SK-N-SH (cell line): ENCODE results near the gene GALNT6. TPM values are rescaled to one million over a fixed set of nuclear protein-coding genes. Genes with fewer than 3 reads are reported as not detected.

Experiments used
- CTCF ChIA-PET: fragments of 300-600, 350-600 bp; formaldehyde crosslinking; extraction: SDS; loops from one replicate; lab custom pipeline; 2021; lab: Yijun Ruan, JAX
- POLR2A ChIA-PET: fragments of 350-600 bp; sonication (Branson Sonifier 250); formaldehyde crosslinking; extraction: SDS; loops from one replicate; lab custom pipeline; 2020; ENCODE audit warnings: antibody characterized with exemption, inconsistent platforms; lab: Yijun Ruan, JAX
- DNase-seq: peaks from one replicate; pipeline ENCODE4 v3.0.0; 2012
- H2AFZ ChIP-seq: fragments of 200-600 bp; sonication (generic); 2 replicates; pipeline ENCODE4 v1.8.1; 2016; ENCODE audit warnings: antibody characterized with exemption, mild to moderate bottlenecking, low read depth
- H3F3A ChIP-seq: fragments of 200-600 bp; sonication (generic); replicated peaks from 2 replicates; pipeline ENCODE3; 2016; ENCODE audit warnings: antibody characterized with exemption, mild to moderate bottlenecking; ENCODE audit not compliant: insufficient read depth
- H3K27ac ChIP-seq, 2 experiments: fragments of 200-500 bp in 1 of 2; fragments of 200-600 bp in 1 of 2; sonication (Bioruptor generic) in 1 of 2; sonication (generic), shearing (Covaris generic) in 1 of 2; 2 replicates each; pipeline versions ENCODE4 v1.5.1 to v1.6.1; 2014 to 2016; ENCODE audit warnings: low read depth in 2 of 2, inconsistent platforms in 1 of 2, low read length in 1 of 2, mild to moderate bottlenecking in 1 of 2, mixed read lengths in 1 of 2
- H3K27me3 ChIP-seq: fragments of 200-600 bp; sonication (generic), shearing (Covaris generic); 2 replicates; pipeline ENCODE4 v1.6.1; 2016; ENCODE audit warnings: mixed run types; ENCODE audit not compliant: insufficient read depth
- H3K36me3 ChIP-seq, 2 experiments: fragments of 200-500 bp in 1 of 2; fragments of 200-600 bp in 1 of 2; sonication (Bioruptor generic) in 1 of 2; sonication (generic) in 1 of 2; replicated peaks in 1 of 2; 2 replicates each; pipeline versions ENCODE3 to v1.5.1; 2014 to 2016; ENCODE audit warnings: low read length in 1 of 2, mild to moderate bottlenecking in 1 of 2; ENCODE audit not compliant: insufficient read depth in 2 of 2, control insufficient read depth in 1 of 2
- H3K4me1 ChIP-seq, 2 experiments: fragments of 200-500 bp in 1 of 2; fragments of 200-600 bp in 1 of 2; sonication (Bioruptor generic) in 1 of 2; sonication (generic), shearing (Covaris generic) in 1 of 2; 2 replicates each; pipeline versions ENCODE4 v1.5.1 to v1.6.1; 2014 to 2016; ENCODE audit warnings: low read depth in 1 of 2, low read length in 1 of 2, mixed run types in 1 of 2; ENCODE audit not compliant: insufficient read depth in 2 of 2, control insufficient read depth in 1 of 2
- H3K4me2 ChIP-seq: fragments of 200-600 bp; sonication (generic), shearing (Covaris generic); 2 replicates; pipeline ENCODE4 v1.6.1; 2017; ENCODE audit warnings: mixed run types
- H3K4me3 ChIP-seq, 2 experiments: fragments of 200-500 bp in 1 of 2; fragments of 200-600 bp in 1 of 2; sonication (Bioruptor generic) in 1 of 2; sonication (generic), shearing (Covaris generic) in 1 of 2; 2 replicates each; pipeline versions ENCODE4 v1.5.1 to v1.8.1; 2014 to 2016; ENCODE audit warnings: low read depth in 2 of 2, inconsistent platforms in 1 of 2, low read length in 1 of 2, mild to moderate bottlenecking in 1 of 2, mixed read lengths in 1 of 2, moderate library complexity in 1 of 2
- H3K79me2 ChIP-seq: fragments of 200-600 bp; sonication (generic); 2 replicates; pipeline ENCODE4 v1.8.1; 2017; ENCODE audit warnings: mild to moderate bottlenecking; ENCODE audit not compliant: insufficient read depth
- H3K9ac ChIP-seq: fragments of 200-600 bp; sonication (generic); 2 replicates; pipeline ENCODE4 v1.6.1; 2017; ENCODE audit warnings: mixed run types
- H3K9me2 ChIP-seq: fragments of 200-600 bp; sonication (generic); 2 replicates; pipeline ENCODE4 v1.6.1; 2017; ENCODE audit warnings: mixed run types
- H3K9me3 ChIP-seq: fragments of 200-600 bp; sonication (generic); 2 replicates; pipeline ENCODE4 v1.6.1; 2017; ENCODE audit warnings: mixed run types, mild to moderate bottlenecking, moderate library complexity
- H4K20me1 ChIP-seq: fragments of 200-600 bp; sonication (generic); 2 replicates; pipeline ENCODE4 v1.6.1; 2017; ENCODE audit warnings: mild to moderate bottlenecking, mixed run types; ENCODE audit not compliant: insufficient read depth
- CHD2 ChIP-seq: fragments of 150-350 bp; IDR thresholded peaks from 2 replicates; pipeline ENCODE4 v1.6.1; 2018; ENCODE audit warnings: low read length; ENCODE audit not compliant: partially characterized antibody
- ELF1 ChIP-seq: IDR thresholded peaks from 2 replicates; pipeline ENCODE4 v1.4.0; 2012
- EZH2phosphoT487 ChIP-seq: fragments of 200-600 bp; sonication (generic); IDR thresholded peaks from 2 replicates; pipeline ENCODE4 v1.6.1; 2017; ENCODE audit warnings: low read depth, mixed run types, mild to moderate bottlenecking, antibody characterized with exemption, moderate library complexity, borderline replicate concordance
- FOSL2 ChIP-seq: IDR thresholded peaks from 2 replicates; pipeline ENCODE4 v1.4.0; 2012; ENCODE audit warnings: low read depth, mild to moderate bottlenecking, moderate library complexity, borderline replicate concordance
- FOXJ3 ChIP-seq: sonication (generic); formaldehyde crosslinking; IDR thresholded peaks from 2 replicates; pipeline ENCODE4 v1.5.1; 2020; ENCODE audit warnings: mild to moderate bottlenecking, missing genetic modification reagents
- FOXM1 ChIP-seq: IDR thresholded peaks from 2 replicates; pipeline ENCODE4 v1.4.0; 2012; ENCODE audit warnings: low read depth, mild to moderate bottlenecking
- JUND ChIP-seq: IDR thresholded peaks from 2 replicates; pipeline ENCODE4 v1.4.0; 2012
- MEF2A ChIP-seq: IDR thresholded peaks from 2 replicates; pipeline ENCODE4 v1.4.0; 2012; ENCODE audit warnings: low read depth, borderline replicate concordance
- MXI1 ChIP-seq: IDR thresholded peaks from 2 replicates; pipeline ENCODE4 v1.6.1; 2012; ENCODE audit warnings: mild to moderate bottlenecking, low read depth, low read length, improper control_type of control experiment
- NFIC ChIP-seq: IDR thresholded peaks from 2 replicates; pipeline ENCODE4 v1.4.0; 2012; ENCODE audit warnings: borderline replicate concordance
- POLR2AphosphoS5 ChIP-seq: IDR thresholded peaks from 2 replicates; pipeline ENCODE4 v1.6.1; 2012; ENCODE audit warnings: low read depth, low read length
- RAD21 ChIP-seq: IDR thresholded peaks from 2 replicates; pipeline ENCODE4 v1.6.1; 2012; ENCODE audit warnings: mild to moderate bottlenecking, low read length
- REST ChIP-seq: IDR thresholded peaks from 2 replicates; pipeline ENCODE4 v1.6.1; 2012; ENCODE audit warnings: mild to moderate bottlenecking, low read depth, low read length, moderate library complexity
- RXRA ChIP-seq: IDR thresholded peaks from 2 replicates; pipeline ENCODE4 v1.4.0; 2012; ENCODE audit warnings: low read depth, mild to moderate bottlenecking, borderline replicate concordance
- TCF12 ChIP-seq: IDR thresholded peaks from 2 replicates; pipeline ENCODE4 v1.4.0; 2012
- TEAD4 ChIP-seq: IDR thresholded peaks from 2 replicates; pipeline ENCODE4 v1.4.0; 2012; ENCODE audit warnings: mild to moderate bottlenecking, borderline replicate concordance; ENCODE audit not compliant: insufficient read depth
- YY1 ChIP-seq: IDR thresholded peaks from 2 replicates; pipeline ENCODE4 v1.4.0; 2012; ENCODE audit warnings: low read depth, mild to moderate bottlenecking
- WGBS: methylation state at CpG from one replicate; pipeline ENCODE4 v1.1.6; 2017; ENCODE audit warnings: low lambda C conversion rate; 5-methylcytosine and 5-hydroxymethylcytosine counted together
- polyA plus RNA-seq, 3 experiments: library from polyadenylated mRNA; depleted of rRNA; stranded (reverse); fragments of >200 nt; gene quantifications; 2 replicates each; pipeline ENCODE4 v1.2.3, GENCODE V29; 2012
- TF ChIP-seq, protein P1 (sequence below): IDR thresholded peaks from 2 replicates; pipeline ENCODE4 v1.4.0; 2012; ENCODE audit warnings: low read depth, borderline replicate concordance
- TF ChIP-seq, protein P2 (sequence below): IDR thresholded peaks from 2 replicates; pipeline ENCODE4 v1.4.0; 2012; ENCODE audit warnings: low read depth

The GALNT6 gene
- polyA plus RNA-seq, 1 of the 3 experiments (the other 2 are of a cell fraction), result 0.74 TPM

GRCh38 chr12:51348116-51348515, 43.1 kb downstream of the GALNT6 start:
- Histone ChIP-seq H3F3A (no peaks in the 10 kb centered on the region), H3K9ac (no peak overlapping the region), H2AFZ (no peak overlapping the region), H3K9me2 (no peaks in the 10 kb centered on the region), H3K9me3 (no peaks in the 10 kb centered on the region), H3K79me2 (no peaks in the 10 kb centered on the region), H3K4me3 (no peak overlapping the region), H4K20me1 (no peaks in the 10 kb centered on the region), H3K27me3 (no peaks in the 10 kb centered on the region), H3K4me2 (no peak overlapping the region)
- WGBS, result 85% methylated on average over 4 of the region's 4 CpGs
- POLR2A ChIA-PET, result no interaction called here
- TF ChIP-seq TCF12, result no peak
- no peak for TF ChIP-seq MXI1
- TF ChIP-seq MEF2A, result no peak
- TF ChIP-seq POLR2AphosphoS5, result no peak
- TF ChIP-seq EZH2phosphoT487, result no peak
- no peak for TF ChIP-seq RXRA
- no peak for TF ChIP-seq YY1
- no peak for TF ChIP-seq FOXJ3 (CRISPR knock-in tag)
- TF ChIP-seq, protein P1, sequence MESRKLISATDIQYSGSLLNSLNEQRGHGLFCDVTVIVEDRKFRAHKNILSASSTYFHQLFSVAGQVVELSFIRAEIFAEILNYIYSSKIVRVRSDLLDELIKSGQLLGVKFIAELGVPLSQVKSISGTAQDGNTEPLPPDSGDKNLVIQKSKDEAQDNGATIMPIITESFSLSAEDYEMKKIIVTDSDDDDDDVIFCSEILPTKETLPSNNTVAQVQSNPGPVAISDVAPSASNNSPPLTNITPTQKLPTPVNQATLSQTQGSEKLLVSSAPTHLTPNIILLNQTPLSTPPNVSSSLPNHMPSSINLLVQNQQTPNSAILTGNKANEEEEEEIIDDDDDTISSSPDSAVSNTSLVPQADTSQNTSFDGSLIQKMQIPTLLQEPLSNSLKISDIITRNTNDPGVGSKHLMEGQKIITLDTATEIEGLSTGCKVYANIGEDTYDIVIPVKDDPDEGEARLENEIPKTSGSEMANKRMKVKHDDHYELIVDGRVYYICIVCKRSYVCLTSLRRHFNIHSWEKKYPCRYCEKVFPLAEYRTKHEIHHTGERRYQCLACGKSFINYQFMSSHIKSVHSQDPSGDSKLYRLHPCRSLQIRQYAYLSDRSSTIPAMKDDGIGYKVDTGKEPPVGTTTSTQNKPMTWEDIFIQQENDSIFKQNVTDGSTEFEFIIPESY, result no peak
- TF ChIP-seq TEAD4, result no peak
- TF ChIP-seq, protein P2, sequence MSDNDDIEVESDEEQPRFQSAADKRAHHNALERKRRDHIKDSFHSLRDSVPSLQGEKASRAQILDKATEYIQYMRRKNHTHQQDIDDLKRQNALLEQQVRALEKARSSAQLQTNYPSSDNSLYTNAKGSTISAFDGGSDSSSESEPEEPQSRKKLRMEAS, result no peak
- no peak for TF ChIP-seq JUND
- no peak for TF ChIP-seq CHD2
- no peak for TF ChIP-seq FOSL2
- no peak for TF ChIP-seq NFIC
- TF ChIP-seq, all 33 proteins: peak for 0
- CTCF ChIA-PET, result interaction anchor here (8.1 kb wide), 1 partner anchor 8 kb away, joined by 65 read pairs; no protein-coding TSS in a partner anchor
- no peak for DNase-seq
- H3K27ac ChIP-seq, result no peak overlapping the region
- no peaks in the 10 kb centered on the region for H3K36me3 ChIP-seq
- H3K4me1 ChIP-seq, result peaks cover 4 to 6% of the 10 kb centered on the region in 2 experiments; a peak in 1 of 4 replicates

DNA sequence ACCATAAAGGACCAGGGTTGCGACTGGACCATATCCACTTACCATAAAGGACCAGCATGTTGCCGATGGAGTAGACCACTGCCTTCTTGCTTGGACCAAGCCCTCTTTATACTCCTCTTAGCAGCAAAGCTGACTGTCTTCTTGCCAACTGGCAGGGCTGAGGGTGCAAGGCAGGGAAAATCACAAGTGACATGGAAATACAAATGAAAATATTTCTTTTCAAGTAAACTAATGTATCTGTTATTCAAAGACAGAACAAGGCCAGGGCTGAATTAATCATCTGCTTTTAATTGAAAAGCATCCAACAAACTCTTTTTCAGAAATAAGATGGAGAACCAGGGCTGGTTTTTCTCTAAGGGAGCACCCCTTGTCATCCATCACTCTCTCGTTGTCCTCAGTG, 44.6 kb downstream of the GALNT6 start, which contains the start of gene CELA1:
Gene CELA1, minus strand, starts transcription at position 99 of the 400 bp plus-strand sequence. Its CDS starts 41 bp downstream, at position 58.
- H3K9ac ChIP-seq, result no peak within 1 kb of the TSS
- TF ChIP-seq FOXM1 (no peak), REST (no peak), RAD21 (no peak), FOXJ3 (CRISPR knock-in tag) (no peak), JUND (no peak), FOSL2 (no peak), ELF1 (no peak)
- TF ChIP-seq, protein P2, result no peak
- TF ChIP-seq, all 33 proteins: peak for 0
- H4K20me1 ChIP-seq, result no peaks in the 10 kb centered on the region
- POLR2A ChIA-PET, result no interaction called here
- H2AFZ ChIP-seq, result no peak within 1 kb of the TSS
- no peak within 1 kb of the TSS for H3K4me3 ChIP-seq
- CTCF ChIA-PET, result no interaction called here
- WGBS, result 80% methylated on average over 3 of the region's 3 CpGs
- no peaks in the 10 kb centered on the region for H3K9me3 ChIP-seq
- peaks cover 4 to 6% of the 10 kb centered on the region in 2 experiments; a peak in 1 of 4 replicates for H3K4me1 ChIP-seq
- no peaks in the 10 kb centered on the region for H3K9me2 ChIP-seq
- H3K27ac ChIP-seq, result no peak within 1 kb of the TSS
- no peak for DNase-seq
- H3K36me3 ChIP-seq, result no peaks in the 10 kb centered on the region
- no peaks in the 10 kb centered on the region for H3K27me3 ChIP-seq
- H3K79me2 ChIP-seq, result no peaks in the 10 kb centered on the region
- H3K4me2 ChIP-seq, result no peak within 1 kb of the TSS
- no peaks in the 10 kb centered on the region for H3F3A ChIP-seq
